H1 (cell line): ENCODE measurements around the gene LAMC3. TPM values are rescaled to one million over a fixed set of nuclear protein-coding genes. Genes with fewer than 3 reads are reported as not detected.

Source experiments
- CTCF ChIA-PET: fragments of 300-600 bp; sonication (Branson Sonifier 250); formaldehyde crosslinking; loops from one replicate; lab custom pipeline; 2021; ENCODE audit not compliant: partially characterized antibody; lab: Charles Lee
- POLR2A ChIA-PET: fragments of 300-600 bp; sonication (Branson Sonifier 250); formaldehyde crosslinking; loops from one replicate; lab custom pipeline; 2021; ENCODE audit warnings: inconsistent platforms; ENCODE audit not compliant: partially characterized antibody; lab: Charles Lee
- DNase-seq, 2 experiments: peaks; one replicate each; pipeline versions ENCODE4 v3.0.0 to v3.0.0-alpha.2; 2010 to 2022; ENCODE audit warnings: low spot score in 2 of 2, low read depth in 1 of 2, mixed read lengths in 1 of 2
- FAIRE-seq: peaks from 2 replicates; lab custom pipeline; 2011; peaks lifted over from hg19 to GRCh38; lab: Jason Lieb, UNC
- H2AFZ ChIP-seq: 2 replicates; pipeline ENCODE4 v1.8.1; 2012; ENCODE audit warnings: low read length, inconsistent platforms
- H2AK5ac ChIP-seq: 2 replicates; pipeline ENCODE4 v1.6.1; 2013; ENCODE audit warnings: low read depth, low read length
- H2BK120ac ChIP-seq: replicated peaks from 2 replicates; pipeline ENCODE3; 2013; ENCODE audit warnings: low read depth, low read length, inconsistent platforms
- H2BK12ac ChIP-seq: 2 replicates; pipeline ENCODE4 v1.6.1; 2013; ENCODE audit warnings: low read depth, low read length
- H2BK15ac ChIP-seq: 2 replicates; pipeline ENCODE4 v1.6.1; 2013; ENCODE audit warnings: low read length
- H2BK20ac ChIP-seq: 2 replicates; pipeline ENCODE4 v1.6.1; 2013; ENCODE audit warnings: low read length
- H2BK5ac ChIP-seq: 2 replicates; pipeline ENCODE4 v1.6.1; 2013; ENCODE audit warnings: low read depth, low read length
- H3K14ac ChIP-seq: 2 replicates; pipeline ENCODE4 v1.6.1; 2013; ENCODE audit warnings: inconsistent platforms; ENCODE audit not compliant: insufficient read length
- H3K18ac ChIP-seq: 2 replicates; pipeline ENCODE4 v1.6.1; 2013; ENCODE audit warnings: low read length; ENCODE audit errors: extremely low read depth
- H3K23ac ChIP-seq: 2 replicates; pipeline ENCODE4 v1.6.1; 2013; ENCODE audit warnings: inconsistent platforms; ENCODE audit not compliant: insufficient read length
- H3K23me2 ChIP-seq: 2 replicates; pipeline ENCODE4 v1.6.1; 2013; ENCODE audit warnings: low read depth, low read length
- H3K27ac ChIP-seq: 2 replicates; pipeline ENCODE4 v1.6.1; 2011; ENCODE audit warnings: low read depth, low read length, inconsistent platforms
- H3K27me3 ChIP-seq, 4 experiments: replicated peaks in 1 of 4; 1 replicate in 1 of 4; 2 replicates in 3 of 4; pipeline versions ENCODE4 v1.6.1 to v1.8.1; 2011 to 2013; ENCODE audit warnings: low read length in 3 of 4, mild to moderate bottlenecking in 3 of 4, inconsistent platforms in 2 of 4, mixed read lengths in 2 of 4, moderate library complexity in 1 of 4; ENCODE audit not compliant: control insufficient read depth in 3 of 4, insufficient read depth in 3 of 4; ENCODE audit errors: extremely low read depth in 1 of 4
- H3K36me3 ChIP-seq, 4 experiments: 2 replicates each; pipeline versions ENCODE4 v1.6.1 to v1.8.1; 2011 to 2013; ENCODE audit warnings: mild to moderate bottlenecking in 4 of 4, low read length in 3 of 4, moderate library complexity in 2 of 4, control low read depth in 1 of 4, inconsistent platforms in 1 of 4; ENCODE audit not compliant: insufficient read depth in 4 of 4, control insufficient read depth in 2 of 4
- H3K4ac ChIP-seq: replicated peaks from 2 replicates; pipeline ENCODE3; 2013; ENCODE audit warnings: low read length, low read depth, mixed read lengths, inconsistent platforms; ENCODE audit not compliant: insufficient read length
- H3K4me1 ChIP-seq, 4 experiments: replicated peaks in 1 of 4; 1 replicate in 1 of 4; 2 replicates in 3 of 4; pipeline versions ENCODE4 v1.6.1 to v1.8.1; 2011 to 2013; ENCODE audit warnings: low read length in 3 of 4, inconsistent platforms in 2 of 4, mixed read lengths in 1 of 4; ENCODE audit not compliant: insufficient read depth in 4 of 4, control insufficient read depth in 3 of 4
- H3K4me2 ChIP-seq, 2 experiments: 2 replicates each; pipeline versions ENCODE4 v1.6.1 to v1.8.1; 2011 to 2013; ENCODE audit warnings: low read depth in 2 of 2, low read length in 2 of 2, control low read depth in 1 of 2, inconsistent platforms in 1 of 2, mild to moderate bottlenecking in 1 of 2; ENCODE audit not compliant: insufficient read depth in 1 of 2
- H3K4me3 ChIP-seq, 4 experiments: fragments of 200-600, 300-600 bp in 1 of 4; sonication (generic), shearing (Covaris generic), sonication (Bioruptor Twin) in 1 of 4; 2 replicates each; pipeline versions ENCODE4 v1.5.1 to v1.8.1; 2011 to 2016; ENCODE audit warnings: low read length in 4 of 4, low read depth in 3 of 4, control low read depth in 2 of 4, inconsistent platforms in 2 of 4, mild to moderate bottlenecking in 2 of 4, mixed read lengths in 1 of 4, moderate library complexity in 1 of 4; ENCODE audit not compliant: insufficient read depth in 2 of 4; ENCODE audit errors: extremely low read depth in 1 of 4
- H3K56ac ChIP-seq: replicated peaks from 2 replicates; pipeline ENCODE3; 2013; ENCODE audit warnings: low read depth, mild to moderate bottlenecking, mixed read lengths, low read length, inconsistent platforms; ENCODE audit not compliant: insufficient read length
- H3K79me1 ChIP-seq: 2 replicates; pipeline ENCODE4 v1.6.1; 2013; ENCODE audit warnings: low read depth, low read length, control low read depth
- H3K79me2 ChIP-seq, 2 experiments: 2 replicates each; pipeline versions ENCODE4 v1.6.1 to v1.8.1; 2012 to 2013; ENCODE audit warnings: low read length in 2 of 2, mild to moderate bottlenecking in 2 of 2, inconsistent platforms in 1 of 2; ENCODE audit not compliant: insufficient read depth in 2 of 2, control insufficient read depth in 1 of 2
- H3K9ac ChIP-seq, 4 experiments: replicated peaks in 1 of 4; 1 replicate in 1 of 4; 2 replicates in 3 of 4; pipeline versions ENCODE4 v1.6.1 to v1.8.1; 2011 to 2013; ENCODE audit warnings: low read depth in 3 of 4, low read length in 3 of 4, control low read depth in 2 of 4, mild to moderate bottlenecking in 2 of 4, moderate library complexity in 2 of 4, inconsistent platforms in 1 of 4; ENCODE audit errors: extremely low read depth in 1 of 4
- H3K9me3 ChIP-seq, 2 experiments: 2 replicates each; pipeline versions ENCODE4 v1.6.1 to v1.8.1; 2012 to 2013; ENCODE audit warnings: mild to moderate bottlenecking in 2 of 2, moderate library complexity in 2 of 2, control low read depth in 1 of 2, inconsistent platforms in 1 of 2, low read depth in 1 of 2, low read length in 1 of 2, mixed read lengths in 1 of 2; ENCODE audit not compliant: insufficient read depth in 2 of 2
- H4K20me1 ChIP-seq, 2 experiments: replicated peaks in 1 of 2; 2 replicates each; pipeline versions ENCODE3 to v1.8.1; 2011 to 2013; ENCODE audit warnings: inconsistent platforms in 2 of 2, low read length in 2 of 2, mild to moderate bottlenecking in 1 of 2; ENCODE audit not compliant: insufficient read depth in 2 of 2, control insufficient read depth in 1 of 2
- H4K5ac ChIP-seq: 2 replicates; pipeline ENCODE4 v1.6.1; 2013; ENCODE audit warnings: low read length, low read depth, mixed read lengths, inconsistent platforms; ENCODE audit not compliant: insufficient read length
- H4K8ac ChIP-seq: 2 replicates; pipeline ENCODE4 v1.8.0; 2013; ENCODE audit warnings: mild to moderate bottlenecking, moderate library complexity, low read length, inconsistent platforms; ENCODE audit not compliant: insufficient read depth; ENCODE audit errors: extremely low read depth
- H4K91ac ChIP-seq: replicated peaks from 2 replicates; pipeline ENCODE3; 2013; ENCODE audit warnings: low read length, mixed read lengths, inconsistent platforms; ENCODE audit not compliant: insufficient read length
- BRCA1 ChIP-seq: IDR thresholded peaks from 2 replicates; pipeline ENCODE4 v1.6.1; 2012; ENCODE audit warnings: low read depth, low read length, improper control_type of control experiment
- CHD2 ChIP-seq: IDR thresholded peaks from 2 replicates; pipeline ENCODE4 v1.6.1; 2012; ENCODE audit warnings: low read length, improper control_type of control experiment
- CREB1 ChIP-seq: IDR thresholded peaks from 2 replicates; pipeline ENCODE4 v1.6.1; 2012; ENCODE audit warnings: inconsistent platforms
- CTBP2 ChIP-seq: IDR thresholded peaks from 2 replicates; pipeline ENCODE4 v1.7.0; 2011; ENCODE audit warnings: borderline replicate concordance, mild to moderate bottlenecking, moderate library complexity, mixed read lengths, low read length; ENCODE audit not compliant: insufficient read depth, insufficient read length
- EP300 ChIP-seq, 2 experiments: IDR thresholded peaks; 1 replicate in 1 of 2; 2 replicates in 1 of 2; pipeline ENCODE4 v1.6.1; 2011 to 2012; ENCODE audit warnings: low read depth in 2 of 2, low read length in 2 of 2, mild to moderate bottlenecking in 2 of 2, borderline replicate concordance in 1 of 2, inconsistent platforms in 1 of 2, moderate library complexity in 1 of 2
- GTF2F1 ChIP-seq: IDR thresholded peaks from 2 replicates; pipeline ENCODE4 v1.6.1; 2012; ENCODE audit warnings: low read depth, low read length, improper control_type of control experiment, borderline replicate concordance
- HDAC2 ChIP-seq, 2 experiments: fragments of 300-600 bp in 1 of 2; sonication (generic) in 1 of 2; IDR thresholded peaks; 2 replicates each; pipeline ENCODE4 v1.6.1; 2011 to 2012; ENCODE audit warnings: low read depth in 2 of 2, low read length in 2 of 2, mild to moderate bottlenecking in 2 of 2, moderate library complexity in 2 of 2, borderline replicate concordance in 1 of 2, inconsistent platforms in 1 of 2
- KDM4A ChIP-seq: IDR thresholded peaks from one replicate; pipeline ENCODE4 v1.7.1; 2012; ENCODE audit warnings: low read depth, mild to moderate bottlenecking, moderate library complexity, low read length, inconsistent platforms; ENCODE audit not compliant: severe bottlenecking
- NRF1 ChIP-seq: IDR thresholded peaks from 2 replicates; pipeline ENCODE4 v1.6.1; 2011; ENCODE audit warnings: mild to moderate bottlenecking, low read depth, low read length, improper control_type of control experiment
- RNF2 ChIP-seq: fragments of 200-900, 300-1000 bp; sonication (generic); IDR thresholded peaks from 2 replicates; pipeline ENCODE4 v1.7.1; 2016; ENCODE audit warnings: borderline replicate concordance, low read depth, mild to moderate bottlenecking, antibody characterized with exemption, low read length; ENCODE audit not compliant: poor library complexity, severe bottlenecking; ENCODE audit errors: missing control alignments
- SAP30 ChIP-seq: fragments of 300-600 bp; sonication (generic); IDR thresholded peaks from 2 replicates; pipeline ENCODE4 v1.7.1; 2012; ENCODE audit warnings: low read length, moderate library complexity, mild to moderate bottlenecking, inconsistent platforms; ENCODE audit not compliant: insufficient read depth, insufficient replicate concordance
- SP4 ChIP-seq: IDR thresholded peaks from 2 replicates; pipeline ENCODE4 v1.6.1; 2012; ENCODE audit warnings: low read length, inconsistent platforms
- TAF7 ChIP-seq: optimal IDR thresholded peaks from 2 replicates; pipeline ENCODE3; 2011; ENCODE audit warnings: low read depth, mild to moderate bottlenecking, inconsistent platforms, low read length, moderate library complexity, borderline replicate concordance
- TCF12 ChIP-seq: IDR thresholded peaks from 2 replicates; pipeline ENCODE4 v1.6.1; 2011; ENCODE audit warnings: low read depth, mild to moderate bottlenecking, low read length
- YY1 ChIP-seq: IDR thresholded peaks from 2 replicates; pipeline ENCODE4 v1.6.1; 2011; ENCODE audit warnings: low read depth, mild to moderate bottlenecking, low read length
- polyA plus RNA-seq, 7 experiments: library from polyadenylated mRNA; depleted of rRNA in 3 of 7; stranded (reverse) in 5 of 7; unstranded in 2 of 7; fragments of >200 nt in 5 of 7; fragments of 200-250 nt in 2 of 7; gene quantifications; 1 replicate in 5 of 7; 2 replicates in 1 of 7; 4 replicates in 1 of 7; pipeline versions ENCODE4 v1.2.1 to v1.2.3, GENCODE V29; 2011 to 2013; ENCODE audit warnings: missing spikeins in 2 of 7, mixed read lengths in 2 of 7
- total RNA-seq: library from RNA; stranded (reverse); fragmentation: NEBNext Ultra II Directional; extraction: Animal tissue kit (Norgen Biotek cat#: 25700); gene quantifications from 2 replicates; pipeline ENCODE4 v1.2.1, GENCODE V29; 2021

Gene LAMC3
- total and polyA plus RNA-seq, 2 of the 8 experiments (the other 6 are each of a cell fraction or from before 2014, with no cell fraction given) = 9.3 to 12.3 TPM

- Histone ChIP-seq H3K4me2 (no peak overlapping the region), H4K91ac (no peak overlapping the region), H2BK15ac (no peak overlapping the region), H4K8ac (no peak overlapping the region), H3K18ac (no peak overlapping the region), H2AK5ac (no peak overlapping the region), H3K4me1 (no peaks in the 10 kb centered on the region; a peak in 2 of 7 replicates), H3K27ac (no peak overlapping the region), H3K4ac (no peak overlapping the region), H2BK120ac (no peak overlapping the region), H3K9me3 (no peaks in the 10 kb centered on the region), H3K27me3 (no peaks in the 10 kb centered on the region), H3K4me3 (no peak overlapping the region), H3K9ac (no peak overlapping the region), H4K5ac (no peak overlapping the region), H3K14ac (no peak overlapping the region), H3K23ac (no peak overlapping the region), H3K23me2 (no peaks in the 10 kb centered on the region; the same call in 1 of the 2 replicates), H2BK5ac (no peak overlapping the region), H3K56ac (no peak overlapping the region), H2AFZ (no peak overlapping the region), H2BK12ac (no peak overlapping the region), H3K79me1 (no peaks in the 10 kb centered on the region), H3K79me2 (no peaks in the 10 kb centered on the region), H2BK20ac (no peak overlapping the region), H3K36me3 (peaks cover 0 to 3% (median 0%) of the 10 kb centered on the region in 4 experiments; a peak in 3 of 8 replicates), H4K20me1 (peaks cover 0 to 3% of the 10 kb centered on the region in 2 experiments)
- ChIA-PET CTCF (interaction anchor here (0.8 to 1.6 kb wide), 8 partner anchors 8 to 189 kb away, joined by 3 to 5 read pairs (median 4); no protein-coding TSS in a partner anchor), POLR2A (no interaction called here)
- DNase-seq (no peak), FAIRE-seq (no peak)
- TF ChIP-seq BRCA1 (no peak), SP4 (no peak), TAF7 (no peak), RNF2 (no peak), HDAC2 (IDR thresholded peaks at IDR 0.05; ENCODE audit: borderline replicate concordance in 1 of 2, low read depth in 2 of 2, low read length in 2 of 2) (no peak), NRF1 (no peak), GTF2F1 (no peak), SAP30 (no peak), CTBP2 (no peak), CHD2 (no peak), TCF12 (no peak), CREB1 (no peak), KDM4A (no peak), YY1 (no peak), EP300 (IDR thresholded peaks at IDR 0.05; ENCODE audit: borderline replicate concordance in 1 of 2, low read depth in 2 of 2, low read length in 2 of 2) (no peak)
Measured at GRCh38 chr9:131042666-131043065, 33.7 kb downstream of the LAMC3 start.
